ENCODE measurements around the gene SHANK3.

The SHANK3 gene

GRCh38 chr22:50678651-50679521 lies 6.3 kb downstream of the SHANK3 start:
- DNase-seq (ENCODE audit: low read depth): no peak

- DNase-seq (ENCODE audit: low read depth): no peak
Observed at GRCh38 chr22:50683086-50683993, 10.7 kb downstream of the SHANK3 start.

DNA sequence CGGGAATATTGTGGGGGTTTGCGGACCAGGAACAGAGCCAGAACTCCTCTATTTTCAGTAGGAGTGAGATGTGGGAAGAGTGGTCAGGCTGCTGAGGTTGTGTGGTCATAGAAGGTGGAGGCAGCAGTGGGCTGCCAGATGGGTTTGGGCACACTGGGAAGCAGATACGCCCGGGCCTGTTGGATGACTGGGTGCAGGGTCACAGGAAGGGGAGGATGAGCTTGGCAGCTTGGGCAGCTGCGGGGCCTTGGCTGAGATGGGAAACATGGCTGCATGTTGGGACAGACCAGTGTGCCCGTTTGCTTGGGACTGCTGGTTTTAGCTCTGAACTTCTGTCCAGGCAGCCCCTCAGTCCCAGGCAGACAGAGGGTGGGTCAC lies 11.4 kb downstream of the SHANK3 start:
- DNase-seq (ENCODE audit: low read depth): no peak

DNA sequence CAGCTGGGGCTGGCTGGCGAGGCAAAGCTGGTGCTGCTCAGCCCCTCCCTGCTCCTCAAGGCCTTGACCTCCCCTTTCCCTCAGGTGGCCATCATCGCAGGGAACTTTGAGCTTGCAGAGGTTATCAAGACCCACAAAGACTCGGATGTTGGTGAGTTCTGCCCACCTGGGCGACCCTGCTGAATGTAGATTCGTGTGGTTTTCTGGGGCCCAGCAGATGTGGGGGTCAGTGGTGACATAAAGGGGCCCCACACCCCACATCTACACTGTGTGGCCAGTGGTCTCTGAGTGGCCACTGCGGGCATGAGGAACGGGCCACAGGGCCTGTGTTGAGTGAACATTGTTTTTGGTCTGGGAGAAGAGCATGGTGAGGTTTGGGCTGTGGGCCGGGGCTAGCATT lies 11.9 kb downstream of the SHANK3 start:
- no peak for DNase-seq (ENCODE audit: low read depth)

GRCh38 chr22:50684986-50685385 lies 12.4 kb downstream of the SHANK3 start:
- DNase-seq (ENCODE audit: low read depth): no peak

- no peak for DNase-seq (ENCODE audit: low read depth)
Observed at GRCh38 chr22:50686794-50687193, 14.2 kb downstream of the SHANK3 start.

DNA sequence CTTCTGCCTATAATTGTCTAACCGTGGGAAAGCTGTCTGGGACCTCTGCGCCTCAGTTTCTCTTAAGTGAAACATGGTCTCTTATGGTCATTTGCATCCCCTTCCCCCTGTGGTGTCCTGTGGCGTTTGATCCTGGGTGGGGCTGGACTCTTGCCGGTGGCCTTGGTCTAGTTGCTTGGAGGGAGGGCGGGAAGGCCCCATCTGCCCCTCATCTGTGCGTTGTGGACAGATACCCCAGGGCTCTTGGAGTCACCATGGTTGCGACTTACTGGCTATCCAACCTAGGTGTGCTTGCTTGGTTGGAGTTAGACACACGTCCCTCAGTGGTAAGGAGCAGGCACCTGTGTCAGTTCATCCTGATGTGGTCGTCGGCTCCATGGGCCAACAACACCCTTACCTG lies 15.2 kb downstream of the SHANK3 start:
- no peak for DNase-seq (ENCODE audit: low read depth)

GRCh38 chr22:50688448-50688847 lies 15.8 kb downstream of the SHANK3 start:
- DNase-seq (ENCODE audit: low read depth): no peak

DNA sequence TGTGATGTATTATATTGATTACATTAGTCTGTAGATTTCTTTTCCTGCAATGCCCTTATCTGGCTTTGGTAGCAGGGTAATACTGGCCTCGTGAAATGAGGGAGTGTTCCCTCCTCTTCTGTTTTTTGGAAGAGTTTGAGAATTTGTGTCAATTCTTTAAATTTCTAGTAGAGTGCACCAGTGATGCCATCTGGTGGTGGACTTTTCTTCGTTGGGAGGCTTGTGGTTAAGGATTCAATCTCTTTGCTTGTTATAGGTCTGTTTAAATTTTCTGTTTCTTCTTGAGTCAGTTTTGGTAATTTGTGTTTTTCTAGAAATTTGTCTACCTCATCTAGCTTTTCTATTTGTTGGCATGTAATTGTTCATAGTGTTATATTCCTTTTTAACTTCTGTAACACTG lies 18.9 kb downstream of the SHANK3 start:
- DNase-seq (ENCODE audit: low read depth): no peak

DNA sequence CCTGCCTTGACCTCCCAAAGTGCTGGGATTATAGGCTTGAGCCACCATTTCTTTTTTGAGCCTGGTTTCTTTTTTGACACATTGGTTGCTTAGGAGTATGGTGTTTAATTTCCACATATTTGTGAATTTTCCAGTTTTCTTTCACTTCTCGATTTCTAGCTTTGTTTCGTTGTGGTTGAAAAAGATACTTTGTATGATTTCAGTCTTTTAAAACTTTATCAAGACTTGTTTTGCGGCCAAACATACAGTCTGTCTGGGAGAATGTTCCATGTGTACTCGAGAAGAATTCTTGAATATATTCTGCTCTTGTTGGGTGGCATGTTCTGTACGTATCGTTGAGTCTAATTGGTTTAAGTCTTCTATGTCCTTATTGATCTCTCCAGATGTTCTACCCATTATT lies 20.8 kb downstream of the SHANK3 start:
- DNase-seq (ENCODE audit: low read depth): no peak

DNA sequence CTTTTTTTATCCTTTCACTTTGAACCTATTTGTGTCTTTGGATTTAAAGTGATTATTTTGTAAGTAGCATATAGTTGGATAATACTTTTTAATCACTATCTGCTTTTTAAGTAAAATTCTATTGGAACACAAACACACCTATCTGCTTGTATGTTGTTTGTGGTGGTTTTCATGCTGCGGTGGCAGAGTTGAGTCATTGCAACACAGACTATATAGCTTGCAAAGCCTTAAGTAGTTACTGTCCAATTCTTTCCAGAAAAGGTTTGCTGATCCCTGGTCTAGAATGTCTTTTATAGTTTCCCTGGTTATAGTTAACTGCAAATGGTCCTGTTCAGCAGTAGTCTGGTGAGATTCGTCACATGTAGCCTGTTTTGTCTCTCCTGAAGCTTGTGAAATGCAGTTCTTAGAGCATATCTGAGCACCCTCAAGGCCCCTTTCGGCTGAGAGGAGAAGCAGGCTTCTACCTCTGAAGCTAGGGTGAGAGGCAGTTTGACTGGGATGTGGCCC lies 21.5 kb downstream of the SHANK3 start:
- DNase-seq (ENCODE audit: low read depth): no peak

DNA sequence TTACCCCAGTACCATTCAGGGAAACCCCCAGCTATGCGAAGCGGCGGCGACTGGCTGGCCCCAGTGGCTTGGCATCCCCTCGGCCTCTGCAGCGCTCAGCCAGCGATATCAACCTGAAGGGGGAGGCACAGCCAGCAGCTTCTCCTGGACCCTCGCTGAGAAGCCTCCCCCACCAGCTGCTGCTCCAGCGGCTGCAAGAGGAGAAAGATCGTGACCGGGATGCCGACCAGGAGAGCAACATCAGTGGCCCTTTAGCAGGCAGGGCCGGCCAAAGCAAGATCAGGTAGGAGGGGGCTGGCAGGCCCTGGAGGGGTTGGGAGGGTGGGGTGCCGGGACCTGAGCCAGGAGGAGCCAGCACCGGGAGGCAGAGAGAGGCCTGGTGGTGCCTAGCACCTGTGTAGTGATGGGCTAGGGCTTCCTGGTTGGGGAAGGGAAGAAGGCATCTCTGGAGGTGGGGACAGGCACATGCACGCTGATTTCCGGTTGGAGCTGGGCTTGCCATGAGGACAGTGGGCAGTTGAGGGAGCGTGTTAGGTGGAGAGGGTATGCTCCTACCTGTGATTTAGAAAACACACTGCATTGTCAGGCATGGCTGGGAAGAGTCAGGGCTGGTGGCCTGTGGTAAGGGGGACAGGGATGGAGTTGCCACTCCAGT lies 22.3 kb downstream of the SHANK3 start:
- no peak for DNase-seq (ENCODE audit: low read depth)

DNA sequence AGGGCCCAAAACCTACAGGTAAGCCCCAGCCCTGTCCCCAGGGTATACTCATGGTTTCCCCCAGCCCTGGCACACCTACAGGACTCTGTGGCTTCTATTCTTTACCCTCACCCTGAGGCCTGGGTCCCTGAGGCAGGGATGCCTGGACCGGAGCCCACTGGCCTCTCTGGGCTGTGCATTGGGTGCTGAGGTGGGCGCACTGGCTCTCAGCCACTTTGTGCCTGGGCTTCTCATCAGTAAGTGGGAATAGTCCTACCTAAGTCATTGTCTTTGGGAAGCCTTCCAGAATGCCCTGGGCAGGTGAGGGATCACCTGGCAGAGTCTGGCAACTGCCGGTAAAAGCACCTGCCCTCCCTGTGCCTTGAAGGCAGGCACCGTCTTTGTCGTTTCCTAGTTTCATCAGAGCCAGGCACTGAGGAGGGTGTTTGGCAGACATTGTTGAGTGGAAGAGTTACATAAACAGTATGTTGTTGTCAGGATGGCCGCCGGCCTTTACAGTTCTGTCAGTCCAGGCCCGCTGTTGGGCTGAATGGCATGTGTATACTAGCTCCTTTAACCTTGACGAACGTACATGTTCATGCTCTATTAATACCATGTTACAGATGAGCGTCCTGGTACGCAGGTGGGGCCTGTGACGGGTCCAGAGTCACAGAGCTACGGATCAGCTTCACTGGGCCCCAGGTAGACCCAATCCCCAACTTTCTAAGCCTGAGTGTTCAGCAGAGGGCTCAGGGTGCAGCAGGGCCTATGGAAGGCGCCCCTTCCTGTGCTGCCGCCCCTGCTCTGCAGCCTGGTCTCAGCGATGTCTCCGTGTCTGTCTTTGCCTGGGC lies 23.0 kb downstream of the SHANK3 start:
- no peak for DNase-seq (ENCODE audit: low read depth)

- no peak for DNase-seq (ENCODE audit: low read depth)
Observed at GRCh38 chr22:50696251-50696798, 23.7 kb downstream of the SHANK3 start.

DNA sequence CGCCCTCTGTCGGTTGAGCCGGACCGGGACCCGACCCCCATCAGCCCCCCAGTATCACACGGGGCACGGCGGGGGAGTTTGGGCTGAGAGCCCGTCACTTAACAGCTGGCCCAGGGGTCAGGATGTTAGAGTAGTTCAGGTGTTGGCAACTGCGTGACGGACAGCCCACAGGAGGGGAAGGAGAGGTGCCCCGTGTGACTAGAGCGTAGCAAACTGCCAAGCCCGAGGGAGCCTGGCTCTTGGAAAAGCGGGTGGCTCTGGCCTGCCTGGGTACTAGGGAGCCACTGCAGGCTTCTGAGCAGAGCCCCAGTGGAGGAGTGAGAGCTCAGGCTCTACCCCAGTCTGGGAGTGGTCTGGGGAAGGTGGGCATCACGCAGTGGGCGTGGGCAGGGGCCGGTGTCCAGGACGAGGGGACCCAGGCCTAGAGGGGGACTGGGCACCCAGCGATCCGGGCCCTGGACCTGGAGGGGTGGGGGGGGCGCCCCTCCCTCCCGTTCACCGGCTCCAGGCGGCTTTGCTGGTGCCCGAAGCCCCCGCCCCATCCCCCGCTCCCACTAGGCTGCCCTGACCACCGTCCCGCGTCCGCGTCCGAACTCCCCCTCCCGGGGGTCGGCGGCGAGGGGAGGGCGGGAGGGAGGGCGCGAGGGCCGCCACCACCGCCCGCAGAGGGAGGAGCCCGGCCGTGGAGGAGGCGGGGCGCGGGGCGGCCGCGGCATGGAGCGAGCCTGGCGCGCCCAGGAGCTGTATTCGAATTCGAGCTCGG lies 24.4 kb downstream of the SHANK3 start:
- no peak for DNase-seq (ENCODE audit: low read depth)

GRCh38 chr22:50697667-50698506 lies 25.3 kb downstream of the SHANK3 start:
- DNase-seq (ENCODE audit: low read depth): no peak

GRCh38 chr22:50698546-50698945 lies 25.9 kb downstream of the SHANK3 start:
- DNase-seq (ENCODE audit: low read depth): no peak

DNA sequence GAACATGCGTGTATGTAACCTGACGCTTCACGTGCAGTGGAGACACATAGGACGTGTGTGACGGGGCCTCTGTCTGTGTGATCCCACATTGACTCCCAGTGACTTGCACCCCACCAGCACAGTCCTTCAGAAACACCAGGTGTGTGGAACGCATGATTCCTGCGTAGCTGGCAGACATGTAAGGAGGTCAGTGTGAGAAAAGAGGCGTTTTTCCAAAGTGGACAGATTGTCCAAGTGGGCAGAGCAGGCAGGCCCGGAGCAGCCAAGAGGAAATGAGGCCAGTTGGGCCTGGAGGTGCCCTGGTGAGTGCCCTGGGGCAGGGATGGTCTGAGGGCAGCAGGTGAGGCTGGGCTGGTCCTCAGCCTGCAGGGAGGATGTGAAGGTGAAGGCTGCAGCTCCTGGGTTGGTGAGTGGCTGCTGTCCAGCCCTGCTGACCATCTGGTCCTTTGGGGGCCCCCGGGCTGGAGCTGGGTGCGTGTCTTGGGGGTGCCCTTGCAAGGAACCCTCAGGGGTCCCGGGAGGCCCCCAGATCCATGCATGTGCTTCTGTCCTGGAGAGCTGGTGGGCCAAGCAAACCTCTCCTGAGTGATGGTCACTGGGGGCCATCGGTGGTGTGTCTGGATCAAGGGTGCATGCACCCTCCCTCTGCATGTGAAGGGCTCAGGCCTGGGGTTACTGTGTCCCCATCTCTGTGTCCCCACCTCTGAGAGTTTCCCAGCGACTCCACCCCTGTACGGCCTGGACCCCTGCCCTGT lies 26.6 kb downstream of the SHANK3 start:
- no peak for DNase-seq (ENCODE audit: low read depth)

Data from stimulated activated CD8-positive, alpha-beta memory T cell treated with anti-CD3 and anti-CD28 coated beads, Interleukin-15, amount 100 ng/mL, for 1 hour (primary cell).